GM23338 (cell line): ENCODE results near the gene PUM2.

ENCODE experiments used
- CREB1 ChIP-seq: fragments of 250-450 bp; sonication (Bioruptor Pico); IDR thresholded peaks from 2 replicates; pipeline ENCODE4 v1.5.0; 2020; ENCODE audit warnings: low read depth, mild to moderate bottlenecking, moderate library complexity
- EZH2 ChIP-seq: fragments of 200-600 bp; sonication (generic); IDR thresholded peaks from one replicate; pipeline ENCODE4 v1.8.0; 2017; ENCODE audit warnings: antibody characterized with exemption, mild to moderate bottlenecking, low read depth; ENCODE audit not compliant: unreplicated experiment
- EZH2phosphoT487 ChIP-seq: fragments of 200-600 bp; sonication (generic); IDR thresholded peaks from one replicate; pipeline ENCODE4 v1.8.1; 2018; ENCODE audit warnings: antibody characterized with exemption; ENCODE audit not compliant: unreplicated experiment
- JUNB ChIP-seq: IDR thresholded peaks from one replicate; pipeline ENCODE4 v1.6.1; 2016; ENCODE audit warnings: antibody characterized with exemption; ENCODE audit not compliant: unreplicated experiment
- NANOG ChIP-seq: IDR thresholded peaks from 2 replicates; pipeline ENCODE4 v1.6.1; 2016; ENCODE audit warnings: antibody characterized with exemption, borderline replicate concordance
- POLR2AphosphoS5 ChIP-seq: IDR thresholded peaks from 2 replicates; pipeline ENCODE4 v1.6.1; 2016; ENCODE audit warnings: antibody characterized with exemption, low read depth
- ZNF114 ChIP-seq: fragments of 250-450 bp; sonication (Bioruptor Pico); IDR thresholded peaks from 2 replicates; pipeline ENCODE4 v1.5.0; 2020; ENCODE audit warnings: mild to moderate bottlenecking, moderate library complexity
- TF ChIP-seq, protein P1 (sequence below), 2 experiments: fragments of 200-600 bp in 1 of 2; sonication (generic) in 1 of 2; conservative IDR thresholded peaks; 2 replicates each; pipeline versions ENCODE4 v1.5.1 to v1.6.1; 2016 to 2017; ENCODE audit warnings: antibody characterized with exemption in 2 of 2, low read depth in 2 of 2, mild to moderate bottlenecking in 2 of 2, moderate library complexity in 1 of 2
- TF ChIP-seq, protein P2 (sequence below): IDR thresholded peaks from one replicate; pipeline ENCODE4 v1.6.1; 2018; ENCODE audit warnings: antibody characterized with exemption; ENCODE audit not compliant: unreplicated experiment
- TF ChIP-seq, protein P3 (sequence below): IDR thresholded peaks from 2 replicates; pipeline ENCODE4 v1.6.1; 2016; ENCODE audit warnings: antibody characterized with exemption
- TF ChIP-seq, protein P4 (sequence below): fragments of 250-450 bp; sonication (Bioruptor Pico); IDR thresholded peaks from 2 replicates; pipeline ENCODE4 v1.5.0; 2020; ENCODE audit warnings: mild to moderate bottlenecking, moderate library complexity

DNA sequence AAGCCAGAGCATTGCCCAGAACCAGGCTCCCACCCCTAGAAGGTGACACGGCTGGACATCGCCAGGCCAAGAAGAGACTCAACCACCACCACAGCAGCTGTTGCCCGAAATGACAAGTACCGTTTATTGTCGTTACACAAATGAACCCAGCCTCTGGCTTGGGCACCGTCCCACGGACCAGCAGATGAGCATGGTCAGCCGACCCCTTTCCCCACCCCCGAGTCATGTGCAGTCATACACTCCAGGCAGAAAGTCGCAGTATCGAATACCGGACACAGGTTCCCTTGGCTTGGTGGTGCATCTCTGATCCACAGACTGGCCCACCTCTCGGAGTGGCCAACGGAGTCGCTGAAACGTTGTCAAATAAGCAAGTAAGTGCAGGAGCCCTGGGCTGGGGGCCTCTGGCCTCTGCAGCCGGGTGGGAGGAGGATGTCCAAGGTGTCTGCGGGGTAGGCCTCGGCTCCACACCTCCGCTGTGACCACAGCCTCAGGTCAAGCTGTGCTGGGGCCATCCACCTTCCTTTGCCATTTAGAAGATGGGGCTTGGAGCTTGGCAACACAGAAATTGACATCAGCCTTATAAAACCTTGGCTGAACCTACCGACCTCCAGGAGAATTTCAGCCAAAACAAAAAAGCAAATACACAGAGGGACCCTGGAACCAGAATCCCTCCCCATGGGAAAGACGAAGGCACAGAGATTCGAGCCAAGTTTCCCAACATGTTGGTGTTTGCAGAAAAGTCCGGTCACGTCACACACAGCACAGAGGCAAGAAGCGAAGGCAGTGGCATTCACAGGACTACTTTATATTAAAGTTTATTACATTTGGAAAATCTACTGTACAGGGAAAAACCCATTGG, 149.7 kb downstream of the PUM2 start:
- no peak for TF ChIP-seq POLR2AphosphoS5
- TF ChIP-seq, protein P1, sequence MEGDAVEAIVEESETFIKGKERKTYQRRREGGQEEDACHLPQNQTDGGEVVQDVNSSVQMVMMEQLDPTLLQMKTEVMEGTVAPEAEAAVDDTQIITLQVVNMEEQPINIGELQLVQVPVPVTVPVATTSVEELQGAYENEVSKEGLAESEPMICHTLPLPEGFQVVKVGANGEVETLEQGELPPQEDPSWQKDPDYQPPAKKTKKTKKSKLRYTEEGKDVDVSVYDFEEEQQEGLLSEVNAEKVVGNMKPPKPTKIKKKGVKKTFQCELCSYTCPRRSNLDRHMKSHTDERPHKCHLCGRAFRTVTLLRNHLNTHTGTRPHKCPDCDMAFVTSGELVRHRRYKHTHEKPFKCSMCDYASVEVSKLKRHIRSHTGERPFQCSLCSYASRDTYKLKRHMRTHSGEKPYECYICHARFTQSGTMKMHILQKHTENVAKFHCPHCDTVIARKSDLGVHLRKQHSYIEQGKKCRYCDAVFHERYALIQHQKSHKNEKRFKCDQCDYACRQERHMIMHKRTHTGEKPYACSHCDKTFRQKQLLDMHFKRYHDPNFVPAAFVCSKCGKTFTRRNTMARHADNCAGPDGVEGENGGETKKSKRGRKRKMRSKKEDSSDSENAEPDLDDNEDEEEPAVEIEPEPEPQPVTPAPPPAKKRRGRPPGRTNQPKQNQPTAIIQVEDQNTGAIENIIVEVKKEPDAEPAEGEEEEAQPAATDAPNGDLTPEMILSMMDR (conservative IDR thresholded peaks at IDR 0.05; ENCODE audit: low read depth in 2 of 2) = no peak
- no peak for TF ChIP-seq EZH2
- no peak for TF ChIP-seq ZNF114 (CRISPR knock-in tag)
- no peak for TF ChIP-seq EZH2phosphoT487
- TF ChIP-seq, protein P2, sequence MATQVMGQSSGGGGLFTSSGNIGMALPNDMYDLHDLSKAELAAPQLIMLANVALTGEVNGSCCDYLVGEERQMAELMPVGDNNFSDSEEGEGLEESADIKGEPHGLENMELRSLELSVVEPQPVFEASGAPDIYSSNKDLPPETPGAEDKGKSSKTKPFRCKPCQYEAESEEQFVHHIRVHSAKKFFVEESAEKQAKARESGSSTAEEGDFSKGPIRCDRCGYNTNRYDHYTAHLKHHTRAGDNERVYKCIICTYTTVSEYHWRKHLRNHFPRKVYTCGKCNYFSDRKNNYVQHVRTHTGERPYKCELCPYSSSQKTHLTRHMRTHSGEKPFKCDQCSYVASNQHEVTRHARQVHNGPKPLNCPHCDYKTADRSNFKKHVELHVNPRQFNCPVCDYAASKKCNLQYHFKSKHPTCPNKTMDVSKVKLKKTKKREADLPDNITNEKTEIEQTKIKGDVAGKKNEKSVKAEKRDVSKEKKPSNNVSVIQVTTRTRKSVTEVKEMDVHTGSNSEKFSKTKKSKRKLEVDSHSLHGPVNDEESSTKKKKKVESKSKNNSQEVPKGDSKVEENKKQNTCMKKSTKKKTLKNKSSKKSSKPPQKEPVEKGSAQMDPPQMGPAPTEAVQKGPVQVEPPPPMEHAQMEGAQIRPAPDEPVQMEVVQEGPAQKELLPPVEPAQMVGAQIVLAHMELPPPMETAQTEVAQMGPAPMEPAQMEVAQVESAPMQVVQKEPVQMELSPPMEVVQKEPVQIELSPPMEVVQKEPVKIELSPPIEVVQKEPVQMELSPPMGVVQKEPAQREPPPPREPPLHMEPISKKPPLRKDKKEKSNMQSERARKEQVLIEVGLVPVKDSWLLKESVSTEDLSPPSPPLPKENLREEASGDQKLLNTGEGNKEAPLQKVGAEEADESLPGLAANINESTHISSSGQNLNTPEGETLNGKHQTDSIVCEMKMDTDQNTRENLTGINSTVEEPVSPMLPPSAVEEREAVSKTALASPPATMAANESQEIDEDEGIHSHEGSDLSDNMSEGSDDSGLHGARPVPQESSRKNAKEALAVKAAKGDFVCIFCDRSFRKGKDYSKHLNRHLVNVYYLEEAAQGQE = no peak
- TF ChIP-seq, protein P3, sequence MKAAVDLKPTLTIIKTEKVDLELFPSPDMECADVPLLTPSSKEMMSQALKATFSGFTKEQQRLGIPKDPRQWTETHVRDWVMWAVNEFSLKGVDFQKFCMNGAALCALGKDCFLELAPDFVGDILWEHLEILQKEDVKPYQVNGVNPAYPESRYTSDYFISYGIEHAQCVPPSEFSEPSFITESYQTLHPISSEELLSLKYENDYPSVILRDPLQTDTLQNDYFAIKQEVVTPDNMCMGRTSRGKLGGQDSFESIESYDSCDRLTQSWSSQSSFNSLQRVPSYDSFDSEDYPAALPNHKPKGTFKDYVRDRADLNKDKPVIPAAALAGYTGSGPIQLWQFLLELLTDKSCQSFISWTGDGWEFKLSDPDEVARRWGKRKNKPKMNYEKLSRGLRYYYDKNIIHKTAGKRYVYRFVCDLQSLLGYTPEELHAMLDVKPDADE = no peak
- TF ChIP-seq CREB1 (CRISPR knock-in tag) = no peak
- no peak for TF ChIP-seq NANOG
- no peak for TF ChIP-seq JUNB
- TF ChIP-seq, protein P4, sequence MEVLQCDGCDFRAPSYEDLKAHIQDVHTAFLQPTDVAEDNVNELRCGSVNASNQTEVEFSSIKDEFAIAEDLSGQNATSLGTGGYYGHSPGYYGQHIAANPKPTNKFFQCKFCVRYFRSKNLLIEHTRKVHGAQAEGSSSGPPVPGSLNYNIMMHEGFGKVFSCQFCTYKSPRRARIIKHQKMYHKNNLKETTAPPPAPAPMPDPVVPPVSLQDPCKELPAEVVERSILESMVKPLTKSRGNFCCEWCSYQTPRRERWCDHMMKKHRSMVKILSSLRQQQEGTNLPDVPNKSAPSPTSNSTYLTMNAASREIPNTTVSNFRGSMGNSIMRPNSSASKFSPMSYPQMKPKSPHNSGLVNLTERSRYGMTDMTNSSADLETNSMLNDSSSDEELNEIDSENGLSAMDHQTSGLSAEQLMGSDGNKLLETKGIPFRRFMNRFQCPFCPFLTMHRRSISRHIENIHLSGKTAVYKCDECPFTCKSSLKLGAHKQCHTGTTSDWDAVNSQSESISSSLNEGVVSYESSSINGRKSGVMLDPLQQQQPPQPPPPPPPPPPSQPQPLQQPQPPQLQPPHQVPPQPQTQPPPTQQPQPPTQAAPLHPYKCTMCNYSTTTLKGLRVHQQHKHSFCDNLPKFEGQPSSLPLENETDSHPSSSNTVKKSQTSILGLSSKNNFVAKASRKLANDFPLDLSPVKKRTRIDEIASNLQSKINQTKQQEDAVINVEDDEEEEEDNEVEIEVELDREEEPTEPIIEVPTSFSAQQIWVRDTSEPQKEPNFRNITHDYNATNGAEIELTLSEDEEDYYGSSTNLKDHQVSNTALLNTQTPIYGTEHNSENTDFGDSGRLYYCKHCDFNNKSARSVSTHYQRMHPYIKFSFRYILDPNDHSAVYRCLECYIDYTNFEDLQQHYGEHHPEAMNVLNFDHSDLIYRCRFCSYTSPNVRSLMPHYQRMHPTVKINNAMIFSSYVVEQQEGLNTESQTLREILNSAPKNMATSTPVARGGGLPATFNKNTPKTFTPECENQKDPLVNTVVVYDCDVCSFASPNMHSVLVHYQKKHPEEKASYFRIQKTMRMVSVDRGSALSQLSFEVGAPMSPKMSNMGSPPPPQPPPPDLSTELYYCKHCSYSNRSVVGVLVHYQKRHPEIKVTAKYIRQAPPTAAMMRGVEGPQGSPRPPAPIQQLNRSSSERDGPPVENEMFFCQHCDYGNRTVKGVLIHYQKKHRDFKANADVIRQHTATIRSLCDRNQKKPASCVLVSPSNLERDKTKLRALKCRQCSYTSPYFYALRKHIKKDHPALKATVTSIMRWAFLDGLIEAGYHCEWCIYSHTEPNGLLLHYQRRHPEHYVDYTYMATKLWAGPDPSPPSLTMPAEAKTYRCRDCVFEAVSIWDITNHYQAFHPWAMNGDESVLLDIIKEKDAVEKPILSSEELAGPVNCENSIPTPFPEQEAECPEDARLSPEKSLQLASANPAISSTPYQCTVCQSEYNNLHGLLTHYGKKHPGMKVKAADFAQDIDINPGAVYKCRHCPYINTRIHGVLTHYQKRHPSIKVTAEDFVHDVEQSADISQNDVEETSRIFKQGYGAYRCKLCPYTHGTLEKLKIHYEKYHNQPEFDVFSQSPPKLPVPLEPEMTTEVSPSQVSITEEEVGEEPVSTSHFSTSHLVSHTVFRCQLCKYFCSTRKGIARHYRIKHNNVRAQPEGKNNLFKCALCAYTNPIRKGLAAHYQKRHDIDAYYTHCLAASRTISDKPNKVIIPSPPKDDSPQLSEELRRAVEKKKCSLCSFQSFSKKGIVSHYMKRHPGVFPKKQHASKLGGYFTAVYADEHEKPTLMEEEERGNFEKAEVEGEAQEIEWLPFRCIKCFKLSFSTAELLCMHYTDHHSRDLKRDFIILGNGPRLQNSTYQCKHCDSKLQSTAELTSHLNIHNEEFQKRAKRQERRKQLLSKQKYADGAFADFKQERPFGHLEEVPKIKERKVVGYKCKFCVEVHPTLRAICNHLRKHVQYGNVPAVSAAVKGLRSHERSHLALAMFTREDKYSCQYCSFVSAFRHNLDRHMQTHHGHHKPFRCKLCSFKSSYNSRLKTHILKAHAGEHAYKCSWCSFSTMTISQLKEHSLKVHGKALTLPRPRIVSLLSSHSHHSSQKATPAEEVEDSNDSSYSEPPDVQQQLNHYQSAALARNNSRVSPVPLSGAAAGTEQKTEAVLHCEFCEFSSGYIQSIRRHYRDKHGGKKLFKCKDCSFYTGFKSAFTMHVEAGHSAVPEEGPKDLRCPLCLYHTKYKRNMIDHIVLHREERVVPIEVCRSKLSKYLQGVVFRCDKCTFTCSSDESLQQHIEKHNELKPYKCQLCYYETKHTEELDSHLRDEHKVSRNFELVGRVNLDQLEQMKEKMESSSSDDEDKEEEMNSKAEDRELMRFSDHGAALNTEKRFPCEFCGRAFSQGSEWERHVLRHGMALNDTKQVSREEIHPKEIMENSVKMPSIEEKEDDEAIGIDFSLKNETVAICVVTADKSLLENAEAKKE = no peak
